Measurements from ENCODE around the gene DICER1. TPM values are rescaled to one million over a fixed set of nuclear protein-coding genes. Genes with fewer than 3 reads are reported as not detected.

Gene DICER1
- total RNA-seq, 1 donor from 2014 or later: 78.3 TPM

DNA sequence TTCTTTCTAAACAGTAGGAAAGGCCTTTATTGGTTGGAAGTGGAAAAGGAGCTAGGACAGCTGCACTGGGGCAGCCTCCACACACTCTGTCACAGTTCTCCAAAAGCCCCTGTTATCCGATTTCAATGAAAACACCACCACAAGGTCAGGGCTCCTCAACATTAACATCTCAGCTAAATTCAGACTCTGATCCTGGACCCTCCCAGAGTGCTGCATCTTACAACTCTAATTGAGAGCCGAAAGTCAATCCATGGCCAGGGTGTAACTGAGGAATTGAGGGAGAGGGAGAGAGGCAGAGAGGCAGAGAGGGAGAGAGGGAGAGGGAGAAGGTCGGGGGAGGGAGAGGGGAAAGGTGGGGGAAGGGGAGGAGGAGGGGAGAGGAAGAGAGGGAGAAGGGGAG lies 32.1 kb downstream of the DICER1 start:
- DNase-seq (ENCODE audit: low spot score): no peak

DNA sequence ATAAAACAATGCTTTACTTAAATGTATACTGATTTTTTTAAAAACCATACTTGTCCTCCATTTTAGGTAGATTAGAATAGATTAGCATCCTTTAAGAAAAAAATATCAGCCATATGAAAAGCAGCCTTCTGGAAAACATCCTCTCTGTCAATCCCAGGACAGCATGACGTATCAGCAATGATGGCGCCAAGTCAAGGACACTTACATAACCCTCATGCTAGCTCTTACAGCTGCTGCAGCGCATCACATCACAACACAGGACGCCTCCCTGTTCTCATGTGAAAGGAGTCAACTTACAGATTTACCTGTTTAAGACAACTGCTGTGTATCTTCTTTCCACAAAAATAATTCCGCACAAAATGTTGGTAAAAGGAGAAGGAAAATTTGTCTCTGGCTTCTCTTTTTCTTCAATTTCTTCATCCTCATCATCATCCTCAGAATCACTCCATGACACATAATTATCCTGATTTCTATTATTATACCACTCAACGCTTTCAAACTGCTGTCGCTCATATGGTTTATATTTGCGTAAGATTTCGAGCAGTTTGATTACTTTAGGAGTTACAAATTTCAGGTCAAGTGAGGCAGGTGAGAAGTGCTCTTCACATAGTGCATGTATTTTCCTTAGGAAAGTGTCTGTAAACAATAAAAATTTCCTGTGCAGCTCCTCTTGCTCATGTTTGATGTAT lies 33.3 kb downstream of the DICER1 start:
- DNase-seq (ENCODE audit: low spot score): no peak

GRCh38 chr14:95122621-95122945 lies 34.7 kb downstream of the DICER1 start:
- DNase-seq (ENCODE audit: low spot score): no peak

- DNase-seq (ENCODE audit: low spot score): no peak
Measured at GRCh38 chr14:95121911-95122620, 35.3 kb downstream of the DICER1 start.

DNA sequence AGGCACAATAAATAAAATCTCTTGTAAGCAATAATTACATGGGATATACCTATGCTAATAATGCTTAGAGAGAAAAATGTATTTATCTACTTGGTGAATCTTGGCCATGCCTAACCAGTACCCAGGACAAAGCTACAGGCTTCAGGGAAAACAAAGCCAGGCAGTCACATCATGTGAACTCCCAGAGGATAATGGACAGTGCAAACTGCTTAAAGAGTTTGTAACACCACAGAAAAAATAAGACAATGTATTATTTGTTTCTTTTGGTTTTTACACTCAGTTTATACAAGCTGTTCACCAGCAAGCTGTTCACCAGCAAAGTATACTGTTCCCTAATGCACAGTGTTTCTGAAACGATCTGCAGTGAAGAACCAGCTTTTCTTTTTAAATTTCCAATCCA lies 38.0 kb downstream of the DICER1 start:
- DNase-seq (ENCODE audit: low spot score): no peak

- DNase-seq (ENCODE audit: low spot score): no peak
Measured at GRCh38 chr14:95117937-95118721, 39.2 kb downstream of the DICER1 start.

GRCh38 chr14:95113476-95113875 lies 43.9 kb downstream of the DICER1 start:
- DNase-seq (ENCODE audit: low spot score): no peak

DNA sequence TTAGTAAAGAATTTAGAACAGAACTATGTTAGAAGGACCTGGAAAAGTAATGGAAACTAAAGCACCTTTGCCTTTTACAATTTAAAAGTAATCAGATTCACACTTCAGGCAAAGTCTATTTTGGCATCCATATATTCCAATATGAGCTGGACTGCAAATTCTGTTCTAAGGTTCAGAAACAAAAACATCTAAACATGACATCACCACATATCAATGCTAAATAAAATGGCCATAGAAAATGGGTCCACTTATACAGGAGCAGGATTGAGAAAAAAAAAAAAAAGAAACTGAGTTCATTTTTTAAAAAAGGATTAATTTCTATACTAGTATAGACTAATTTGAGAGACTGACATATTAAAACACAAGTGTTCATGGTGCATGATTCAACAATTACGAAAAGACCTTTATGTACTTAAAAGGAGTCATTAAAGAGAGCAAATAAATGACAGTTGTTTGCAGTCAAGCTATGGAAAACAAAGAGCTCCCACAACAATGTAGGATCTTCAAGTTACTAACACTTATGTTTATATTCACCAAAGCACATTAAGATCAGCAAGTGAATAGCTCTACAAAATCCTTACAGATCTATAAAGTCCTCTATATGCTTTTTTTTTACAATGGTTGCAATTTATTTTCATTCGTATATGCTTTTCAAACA lies 45.7 kb downstream of the DICER1 start:
- no peak for DNase-seq (ENCODE audit: low spot score)

- no peak for DNase-seq (ENCODE audit: low spot score)
Measured at GRCh38 chr14:95110178-95110577, 47.2 kb downstream of the DICER1 start.

DNA sequence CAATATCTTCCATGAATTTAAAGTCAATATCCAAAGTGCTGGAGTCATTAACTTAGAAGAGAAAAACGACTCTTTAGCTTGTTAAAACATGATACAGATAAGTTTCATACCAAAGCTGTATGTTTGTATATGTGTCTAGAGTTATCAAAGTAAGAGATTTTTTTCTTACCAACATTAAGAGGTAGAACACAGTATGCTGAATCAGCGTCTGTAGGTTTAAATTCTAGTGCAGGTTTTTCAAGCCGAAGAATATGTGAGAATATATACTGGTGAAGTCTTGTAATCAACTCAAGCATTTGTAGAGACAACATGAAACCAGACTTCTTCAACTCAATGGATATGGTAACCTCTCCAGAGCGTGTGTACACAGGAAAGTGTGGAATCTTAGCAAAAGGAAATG lies 49.6 kb downstream of the DICER1 start:
- no peak for DNase-seq (ENCODE audit: low spot score)

DNA sequence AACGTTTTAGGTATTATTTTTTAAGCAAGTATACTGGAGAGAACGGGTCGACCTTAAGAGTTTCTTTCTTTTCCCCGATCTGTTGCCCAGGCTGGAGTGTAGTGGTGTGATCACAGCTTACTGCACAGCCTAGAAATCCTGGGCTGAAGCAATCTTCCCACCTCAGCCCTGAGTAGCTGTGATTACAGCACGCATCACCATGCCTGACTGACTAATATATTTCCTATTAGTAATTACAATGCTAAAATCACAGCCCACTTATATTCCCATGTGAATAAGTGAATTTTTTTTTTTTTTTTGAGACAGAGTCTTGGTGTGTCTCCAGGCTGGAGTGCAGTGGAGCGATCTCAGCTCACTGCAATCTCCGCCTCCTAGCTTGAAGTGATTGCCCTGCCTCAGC lies 50.4 kb downstream of the DICER1 start:
- no peak for DNase-seq (ENCODE audit: low spot score)

DNA sequence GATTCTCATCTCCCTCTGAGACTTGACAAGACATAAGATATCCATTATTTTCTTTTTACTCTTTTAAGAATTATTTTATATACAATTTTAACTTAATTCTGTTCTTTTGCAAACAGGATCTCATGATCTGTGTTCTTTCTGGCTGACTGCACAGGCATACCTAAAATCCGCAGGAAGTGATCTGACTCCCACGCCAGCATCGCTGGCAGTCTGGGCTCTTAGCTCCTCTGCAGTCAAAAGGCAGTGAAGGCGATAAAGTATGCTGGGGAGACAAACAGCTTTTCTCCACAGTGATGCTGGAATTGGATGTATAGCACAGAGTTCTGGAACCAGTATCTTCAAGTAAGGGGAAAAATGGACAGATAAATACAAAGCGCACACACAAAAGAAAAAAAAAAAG lies 52.4 kb downstream of the DICER1 start:
- no peak for DNase-seq (ENCODE audit: low spot score)

- no peak for DNase-seq (ENCODE audit: low spot score)
Measured at GRCh38 chr14:95102680-95103044, 54.7 kb downstream of the DICER1 start.

DNA sequence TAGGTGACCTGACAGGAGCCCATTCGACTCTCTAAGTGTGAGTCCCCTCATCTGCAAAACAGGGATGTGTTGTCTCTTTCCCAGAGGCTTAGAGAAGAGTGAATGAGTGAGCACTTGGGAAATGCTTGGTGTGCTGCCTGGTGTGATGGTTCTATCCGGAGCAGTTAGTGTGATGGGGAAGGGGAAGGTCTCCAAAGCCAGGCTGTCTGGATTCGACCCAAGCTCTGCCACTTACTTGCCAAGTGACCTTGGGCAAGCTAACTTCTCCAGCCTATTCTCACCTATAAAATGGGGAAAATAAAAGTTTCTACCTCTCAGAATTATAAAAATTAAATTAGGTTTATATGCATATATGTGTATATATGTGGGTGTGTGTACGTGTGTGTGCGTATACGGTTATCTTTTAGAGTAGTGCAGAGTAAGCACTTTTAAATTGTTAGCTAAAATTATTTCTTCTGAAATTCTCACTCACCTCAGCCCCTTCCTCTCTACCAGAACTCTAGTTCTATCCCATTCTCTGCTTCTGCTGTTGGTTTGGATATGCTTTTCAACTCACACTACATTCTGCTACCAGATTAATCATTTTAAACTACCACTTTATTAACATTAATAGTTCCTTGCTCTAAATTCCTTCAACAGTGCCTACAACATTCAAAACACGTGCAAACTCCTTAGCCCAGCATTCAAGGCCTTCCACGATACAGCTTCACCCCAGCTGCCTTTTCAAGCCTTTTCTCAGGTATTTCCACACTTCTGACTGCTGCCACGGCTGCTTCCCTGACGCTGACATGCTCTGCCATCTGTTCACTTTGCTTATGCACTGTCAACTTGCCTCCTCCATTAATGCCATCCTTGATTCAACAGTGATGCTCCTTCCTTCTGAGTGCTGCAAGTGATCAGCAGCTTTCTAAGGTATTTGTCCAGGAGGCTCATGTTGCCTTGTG lies 55.3 kb downstream of the DICER1 start:
- DNase-seq (ENCODE audit: low spot score): no peak

GRCh38 chr14:95098984-95099599 lies 58.2 kb downstream of the DICER1 start:
- DNase-seq (ENCODE audit: low spot score): no peak

- DNase-seq (ENCODE audit: low spot score): no peak
Measured at GRCh38 chr14:95097385-95097784, 59.9 kb downstream of the DICER1 start.

DNA sequence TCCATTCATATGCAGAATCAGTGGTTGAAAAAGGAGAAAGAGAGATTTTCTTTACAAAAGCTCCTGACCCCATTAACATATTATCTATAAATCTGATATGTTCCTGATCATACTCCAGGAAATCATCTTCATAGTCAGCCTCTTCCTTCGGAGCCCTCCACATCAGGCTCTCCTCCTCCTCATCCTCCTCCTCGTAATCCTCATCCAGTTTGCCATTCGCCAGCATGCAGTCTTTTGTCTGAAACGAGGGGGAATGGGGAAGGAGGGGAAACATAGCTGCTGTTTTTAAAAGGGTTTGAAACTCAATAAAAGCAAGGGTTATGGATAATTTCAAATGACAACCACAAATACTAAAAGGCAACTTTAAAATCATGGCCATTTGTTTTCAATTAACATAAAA lies 60.9 kb downstream of the DICER1 start:
- DNase-seq (ENCODE audit: low spot score): no peak

DNA sequence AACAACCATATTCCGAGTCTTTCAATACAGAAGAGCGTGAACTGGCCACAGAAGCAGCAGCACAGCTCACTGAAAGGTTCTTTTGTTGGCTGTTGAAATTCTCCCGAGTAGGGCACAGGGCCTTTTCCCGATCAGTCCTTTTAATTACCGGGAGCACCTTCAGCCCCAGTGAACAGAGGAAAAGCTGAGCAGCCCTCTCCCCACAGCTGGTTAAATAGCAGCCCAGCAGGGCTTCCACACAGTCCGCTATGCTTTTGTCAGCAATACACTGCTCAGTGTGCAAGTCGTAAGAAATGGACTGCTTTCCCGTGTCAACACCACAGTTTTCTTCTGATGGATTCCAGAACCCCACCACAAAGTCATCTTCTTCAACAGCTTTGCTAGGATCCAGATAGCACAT lies 61.3 kb downstream of the DICER1 start:
- no peak for DNase-seq (ENCODE audit: low spot score)

- DNase-seq (ENCODE audit: low spot score): no peak
Measured at GRCh38 chr14:95092723-95093122, 64.6 kb downstream of the DICER1 start.

DNA sequence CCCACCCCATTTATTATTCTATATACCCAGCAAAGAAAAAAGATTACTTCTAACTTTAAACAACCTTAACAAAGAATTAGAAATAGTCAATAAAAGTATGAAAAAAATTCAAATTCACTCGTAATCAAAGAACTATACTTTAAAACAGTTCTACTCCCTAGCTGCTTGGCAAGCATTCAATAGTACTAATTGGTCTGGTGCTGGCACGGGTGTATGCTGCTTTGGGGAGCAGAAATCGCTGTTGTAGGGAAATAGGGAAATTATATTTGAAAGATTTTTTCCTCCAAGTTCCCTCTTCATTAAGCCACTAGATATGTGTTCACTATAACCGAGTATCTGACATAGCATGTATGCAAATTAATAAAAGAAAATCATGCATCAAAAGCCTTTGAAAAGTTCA lies 65.7 kb downstream of the DICER1 start:
- DNase-seq (ENCODE audit: low spot score): no peak
